Measurements from ENCODE around the gene MTG1.

GRCh38 chr10:133370030-133370786 lies 23.7 kb upstream of the MTG1 start:
- TF ChIP-seq POLR2A (IDR thresholded peaks at IDR 0.05; ENCODE audit: low read depth, low read length): no peak
- TF ChIP-seq POLR2AphosphoS5 (IDR thresholded peaks at IDR 0.05; ENCODE audit: low read depth, low read length): no peak
- no peak for TF ChIP-seq TAF1 (IDR thresholded peaks at IDR 0.05; ENCODE audit: borderline replicate concordance, low read depth, low read length)

Data from GM12892 (cell line).